HG02943 (cell line): Measurements from ENCODE around the gene TAF7.
"Not testable (repeated sequence)": the region's sequence is repeated elsewhere in the genome, so short reads cannot be mapped to it uniquely, and the experiment has no call there.

Experiments used
- ATAC-seq: cut with Tn5 transposase; IDR thresholded peaks from one replicate; pipeline ENCODE4 v1.9.1; 2021; ENCODE audit warnings: mild to moderate bottlenecking, low read depth, moderate library complexity; ENCODE audit not compliant: unreplicated experiment

Gene TAF7

DNA sequence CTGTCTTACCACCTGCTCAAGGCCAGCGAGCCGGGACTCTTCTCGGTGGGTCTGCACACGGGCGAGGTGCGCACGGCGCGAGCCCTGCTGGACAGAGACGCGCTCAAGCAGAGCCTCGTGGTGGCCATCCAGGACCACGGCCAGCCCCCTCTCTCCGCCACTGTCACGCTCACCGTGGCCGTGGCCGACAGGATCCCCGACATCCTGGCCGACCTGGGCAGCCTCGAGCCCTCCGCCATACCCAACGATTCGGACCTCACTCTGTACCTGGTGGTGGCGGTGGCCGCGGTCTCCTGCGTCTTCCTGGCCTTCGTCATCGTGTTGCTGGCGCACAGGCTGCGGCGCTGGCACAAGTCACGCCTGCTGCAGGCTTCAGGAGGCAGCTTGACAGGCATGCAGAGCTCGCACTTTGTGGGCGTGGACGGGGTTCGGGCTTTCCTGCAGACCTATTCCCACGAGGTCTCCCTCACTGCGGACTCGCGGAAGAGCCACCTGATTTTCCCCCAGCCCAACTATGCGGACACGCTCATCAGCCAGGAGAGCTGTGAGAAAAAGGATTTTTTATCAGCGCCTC lies 20.3 kb upstream of the TAF7 start:
- not testable (repeated sequence) for ATAC-seq

DNA sequence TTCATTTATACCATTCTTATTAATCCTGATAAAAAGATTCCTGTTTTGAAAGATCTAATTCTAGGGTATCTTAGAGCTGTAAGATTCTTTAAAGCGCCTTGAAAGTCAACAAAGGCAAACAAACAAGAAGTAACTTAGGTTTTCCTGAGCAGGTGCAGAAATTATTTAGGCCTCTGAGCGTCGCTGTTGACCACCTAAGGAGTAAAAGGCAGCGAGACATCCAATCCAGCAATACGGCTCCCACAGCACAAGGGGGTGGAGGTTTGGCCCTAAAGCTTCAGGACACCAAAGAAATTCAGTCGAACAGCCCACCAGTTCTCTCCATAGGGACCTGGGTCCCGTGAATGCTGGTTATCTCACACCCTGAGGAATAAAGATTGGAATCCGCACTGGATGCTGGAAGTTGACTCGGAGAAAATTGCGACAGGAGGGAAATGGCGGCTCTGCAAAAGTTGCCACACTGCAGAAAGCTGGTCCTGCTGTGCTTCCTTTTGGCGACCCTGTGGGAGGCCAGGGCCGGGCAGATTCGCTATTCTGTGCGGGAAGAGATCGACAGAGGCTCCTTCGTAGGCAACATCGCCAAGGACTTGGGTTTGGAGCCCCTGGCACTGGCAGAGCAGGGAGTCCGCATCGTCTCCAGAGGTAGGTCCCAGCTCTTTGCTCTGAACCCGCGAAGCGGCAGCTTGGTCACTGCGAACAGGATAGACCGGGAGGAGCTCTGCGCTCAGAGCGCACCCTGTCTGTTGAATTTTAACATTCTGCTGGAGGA lies 18.1 kb upstream of the TAF7 start, which contains the start of gene PCDHGA2:
PCDHGA2 (plus strand) TSS at position 223 of the 769 bp plus-strand sequence.
- ATAC-seq = no peak

DNA sequence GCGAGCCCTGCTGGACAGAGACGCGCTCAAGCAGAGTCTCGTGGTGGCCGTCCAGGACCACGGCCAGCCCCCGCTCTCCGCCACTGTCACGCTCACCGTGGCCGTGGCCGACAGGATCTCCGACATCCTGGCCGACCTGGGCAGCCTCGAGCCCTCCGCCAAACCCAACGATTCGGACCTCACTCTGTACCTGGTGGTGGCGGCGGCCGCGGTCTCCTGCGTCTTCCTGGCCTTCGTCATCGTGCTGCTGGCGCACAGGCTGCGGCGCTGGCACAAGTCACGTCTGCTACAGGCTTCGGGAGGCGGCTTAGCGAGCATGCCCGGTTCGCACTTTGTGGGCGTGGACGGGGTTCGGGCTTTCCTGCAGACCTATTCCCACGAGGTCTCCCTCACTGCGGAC lies 12.0 kb upstream of the TAF7 start:
- ATAC-seq = not testable (repeated sequence)

DNA sequence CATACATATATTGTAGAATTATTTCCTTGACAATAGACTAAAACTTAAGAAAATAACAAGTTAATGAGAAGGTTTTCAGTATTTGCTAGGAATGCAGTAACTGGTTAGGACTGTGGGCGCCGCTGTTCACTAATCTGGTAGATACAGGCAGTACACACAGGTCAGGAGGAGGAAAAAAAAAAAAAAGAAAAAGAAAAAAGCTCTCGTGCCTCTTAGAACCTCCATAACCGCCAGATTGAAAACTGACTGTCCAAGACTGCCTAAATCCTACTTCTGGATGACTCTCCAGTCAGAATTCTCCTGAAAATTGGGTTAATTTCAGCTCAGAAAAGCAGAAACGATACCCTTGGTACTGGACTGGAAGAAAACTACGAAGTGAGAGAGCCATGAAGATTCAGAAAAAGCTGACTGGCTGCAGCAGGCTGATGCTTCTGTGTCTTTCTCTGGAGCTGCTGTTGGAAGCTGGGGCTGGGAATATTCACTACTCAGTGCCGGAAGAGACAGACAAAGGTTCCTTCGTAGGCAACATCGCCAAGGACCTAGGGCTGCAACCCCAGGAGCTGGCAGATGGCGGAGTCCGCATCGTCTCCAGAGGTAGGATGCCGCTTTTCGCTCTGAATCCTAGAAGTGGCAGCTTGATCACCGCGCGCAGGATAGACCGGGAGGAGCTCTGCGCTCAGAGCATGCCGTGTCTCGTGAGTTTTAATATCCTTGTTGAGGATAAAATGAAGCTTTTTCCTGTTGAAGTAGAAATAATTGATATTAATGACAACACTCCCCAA lies 9.9 kb upstream of the TAF7 start, which contains the start of gene PCDHGA1:
PCDHGA1 (plus strand) TSS at position 216 of the 782 bp plus-strand sequence.
- ATAC-seq = no peak

DNA sequence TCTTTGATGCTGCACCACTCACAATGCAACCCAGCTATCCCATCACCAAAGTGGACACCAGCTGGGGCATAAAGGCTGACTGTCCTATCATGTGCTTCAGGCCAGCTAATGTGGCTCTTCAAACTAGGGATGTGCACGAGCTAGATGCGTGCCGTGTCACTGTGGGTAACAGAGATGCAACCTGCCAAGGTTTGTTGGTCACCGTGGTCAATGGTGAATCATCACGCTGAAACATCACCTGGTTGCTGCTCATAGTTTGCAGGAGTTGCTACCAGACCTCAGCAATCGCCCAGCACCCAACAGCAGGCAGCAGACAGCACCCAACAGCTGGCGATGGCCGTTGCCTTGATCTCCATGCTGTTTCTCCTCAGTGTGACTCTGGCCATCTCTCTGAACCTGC lies 7.6 kb upstream of the TAF7 start:
- no peak for ATAC-seq

DNA sequence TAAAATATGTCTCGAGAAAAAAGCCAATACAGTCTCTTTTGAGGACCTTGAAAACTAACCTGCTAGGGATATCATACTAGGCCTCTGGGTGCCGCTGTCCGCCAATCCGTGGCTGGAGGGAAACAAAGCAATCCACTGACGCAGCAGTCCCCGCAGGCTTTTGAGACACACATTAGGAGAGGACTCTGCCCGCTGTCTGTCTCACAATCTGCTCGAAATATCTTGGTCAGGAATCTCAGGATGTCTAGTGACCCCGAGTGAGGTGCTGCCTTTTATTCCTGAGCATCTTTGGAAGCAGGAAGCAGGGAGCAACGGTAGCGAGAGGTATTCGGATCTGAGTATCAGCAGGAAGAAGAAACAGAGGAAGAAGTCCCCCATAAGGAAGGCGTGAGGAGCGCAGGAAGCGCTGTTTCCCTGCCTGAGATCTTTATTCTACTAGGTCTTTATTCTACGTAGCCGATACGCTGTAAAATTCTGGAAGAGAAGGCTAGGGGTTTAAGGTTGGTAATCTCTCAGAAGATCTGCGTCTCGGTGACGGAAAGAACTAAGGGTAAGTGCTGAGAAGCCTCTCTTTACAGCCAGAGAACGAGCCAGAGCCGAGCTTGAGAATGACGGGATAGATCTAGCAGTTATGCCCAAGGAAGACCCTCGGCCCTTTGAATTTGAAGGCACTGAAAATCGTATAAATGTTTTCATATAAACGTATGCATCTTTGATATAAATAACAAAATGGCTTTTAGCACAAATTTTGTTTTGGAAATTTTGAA lies 5.7 kb upstream of the TAF7 start:
- ATAC-seq = peak; percentile 80

DNA sequence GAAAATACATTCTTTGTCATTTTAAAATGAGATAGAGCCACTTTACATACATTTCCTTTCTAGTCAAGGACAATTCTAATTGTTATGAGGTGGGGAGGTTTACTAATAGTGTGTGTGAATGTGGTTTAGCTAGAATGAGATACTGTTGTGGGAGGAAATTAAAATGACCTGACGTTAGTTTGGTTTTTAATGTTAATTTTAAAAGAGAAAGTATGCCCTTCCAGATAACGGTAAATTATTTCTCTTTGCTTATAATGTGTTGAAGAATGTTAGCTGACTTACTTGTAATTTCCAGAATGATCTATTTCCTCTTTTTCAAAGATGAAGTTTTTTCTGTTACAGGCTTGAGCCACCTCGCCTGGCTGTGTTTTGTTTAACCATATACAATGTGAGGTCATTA lies 1.7 kb upstream of the TAF7 start:
- no peak for ATAC-seq

DNA sequence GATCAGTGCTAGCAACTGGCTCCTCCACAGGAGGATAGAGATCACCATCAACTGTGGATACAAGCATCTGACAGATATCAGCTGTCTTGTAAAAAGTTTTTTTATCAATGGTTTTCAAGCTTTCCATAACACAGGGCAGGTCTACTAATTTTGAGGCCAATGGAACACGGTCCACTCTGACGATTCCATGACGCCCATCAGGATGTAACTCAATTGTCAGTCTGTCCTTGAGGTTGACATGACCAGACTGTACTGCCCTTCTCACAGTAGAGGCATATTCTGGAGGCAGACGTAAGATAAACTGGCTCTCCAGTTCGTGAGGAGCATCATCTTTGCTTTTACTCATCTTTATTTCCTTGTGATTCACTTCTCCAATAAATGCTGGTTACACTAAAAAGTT lies 885 bp downstream of the TAF7 start:
- no peak for ATAC-seq

DNA sequence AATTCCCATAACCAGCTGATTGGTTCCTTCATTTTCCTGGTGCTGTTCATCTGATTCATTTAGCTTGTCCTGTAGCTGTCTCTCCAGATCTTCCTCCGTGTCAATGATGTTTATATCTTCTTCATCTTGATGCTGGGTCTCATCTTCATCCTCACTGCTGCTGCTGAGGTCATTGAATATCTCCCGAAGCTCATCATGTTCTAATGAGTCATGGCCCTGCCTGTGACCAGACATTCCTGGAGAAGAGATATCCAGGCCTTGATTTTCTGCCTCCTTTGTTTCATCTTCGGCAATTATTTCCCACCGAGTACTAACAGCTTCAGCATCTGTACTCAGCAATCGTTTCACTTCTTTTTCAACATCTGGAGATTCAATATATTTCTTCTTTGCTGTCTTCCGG lies 1.4 kb downstream of the TAF7 start:
- no peak for ATAC-seq

DNA sequence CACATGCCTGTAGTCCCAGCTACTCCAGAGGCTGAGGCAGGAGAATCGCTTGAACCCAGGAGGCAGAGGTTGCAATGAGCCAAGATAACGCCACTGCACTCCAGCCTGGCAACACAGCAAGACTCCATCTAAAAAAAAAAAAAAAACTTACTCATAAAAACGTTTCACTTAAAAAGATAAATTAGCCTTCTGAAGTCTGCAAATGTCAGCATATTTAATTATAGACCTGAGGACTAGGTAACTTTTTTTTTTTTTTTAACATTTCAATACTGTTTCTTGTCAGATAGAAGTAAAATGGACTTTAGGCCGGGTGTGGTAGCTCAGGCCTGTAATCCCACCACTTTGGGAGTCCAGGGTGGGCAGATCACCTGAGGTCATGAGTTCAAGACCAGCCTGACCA lies 3.6 kb downstream of the TAF7 start:
- not testable (repeated sequence) for ATAC-seq

DNA sequence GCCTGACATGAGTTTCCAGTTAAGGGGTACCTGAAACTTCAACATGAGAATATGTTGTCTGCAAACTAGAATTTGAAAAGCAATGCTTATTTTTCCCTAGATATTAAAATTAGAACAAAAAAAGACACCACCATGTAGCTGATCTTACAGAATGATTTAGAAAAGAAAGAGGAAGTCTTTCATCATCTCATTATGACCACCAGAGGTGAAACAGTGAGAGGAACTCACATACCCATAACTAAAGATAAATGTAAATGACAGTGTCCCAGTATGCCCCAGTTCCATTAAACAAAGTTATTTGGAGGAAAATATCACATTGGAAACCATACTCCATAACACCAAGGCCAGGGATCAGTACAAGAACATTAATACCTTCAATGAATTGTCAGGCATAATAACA lies 6.9 kb downstream of the TAF7 start:
- ATAC-seq = no peak

DNA sequence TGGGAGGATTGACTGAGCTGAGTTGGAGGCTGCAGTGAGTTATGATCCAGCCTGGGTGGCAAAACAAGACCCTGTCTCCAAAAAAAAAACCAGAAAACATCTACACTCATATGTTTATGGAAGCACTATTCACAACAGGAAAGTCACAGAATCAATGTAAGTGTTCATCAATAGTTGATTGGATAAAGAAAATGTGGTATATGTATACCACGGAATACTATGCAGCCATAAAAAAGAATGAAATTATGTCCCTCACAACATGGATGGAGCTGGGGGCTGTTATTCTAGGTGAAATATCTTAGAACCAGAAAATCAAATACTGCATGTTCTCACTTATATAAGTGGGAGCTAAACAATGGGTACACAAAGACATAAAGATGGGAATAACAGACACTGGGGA lies 14.0 kb downstream of the TAF7 start:
- no peak for ATAC-seq

DNA sequence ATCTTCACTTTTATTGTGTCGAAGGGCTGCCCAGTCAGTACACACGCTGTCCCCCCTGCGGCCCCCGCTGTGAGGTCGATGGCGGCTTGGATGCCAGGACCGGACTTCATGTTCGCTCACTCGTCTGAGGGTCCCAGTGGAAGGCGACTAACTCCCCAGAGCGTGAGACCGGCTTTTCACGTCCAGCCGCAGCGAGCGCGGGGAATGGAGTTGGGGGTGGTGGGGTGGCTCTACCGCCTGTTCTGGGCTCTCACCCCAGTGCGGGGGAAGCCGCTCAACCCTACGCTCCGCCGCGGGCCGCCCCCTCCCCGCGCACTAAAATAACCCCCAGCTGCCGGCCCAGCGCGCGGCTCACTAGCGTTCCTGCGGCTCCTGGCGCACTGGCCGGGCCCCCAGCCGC lies 16.8 kb downstream of the TAF7 start, which contains the start of gene SLC25A2:
SLC25A2 (minus strand) TSS at position 294 of the 400 bp plus-strand sequence; CDS start at position 110, 184 bp downstream.
- ATAC-seq = no peak

DNA sequence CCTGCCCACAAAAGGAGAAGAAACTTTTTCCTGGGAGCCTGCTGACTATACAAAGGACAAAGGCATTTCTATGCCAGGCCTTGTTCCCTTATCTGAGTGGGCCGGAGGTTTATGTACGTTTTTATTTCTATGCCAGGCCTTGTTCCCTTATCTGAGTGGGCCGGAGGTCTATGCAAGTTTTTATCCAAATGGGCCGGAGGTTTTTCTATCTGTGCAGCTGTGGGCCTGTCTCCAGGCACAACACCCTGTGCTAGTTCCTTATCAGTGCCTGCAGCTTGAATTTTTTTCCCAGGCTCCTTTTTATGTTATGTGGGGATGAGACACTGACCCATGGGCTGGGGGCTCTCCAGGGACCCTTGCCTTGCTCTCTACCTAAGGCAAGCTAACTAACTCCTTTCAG lies 22.2 kb downstream of the TAF7 start:
- ATAC-seq = no peak

DNA sequence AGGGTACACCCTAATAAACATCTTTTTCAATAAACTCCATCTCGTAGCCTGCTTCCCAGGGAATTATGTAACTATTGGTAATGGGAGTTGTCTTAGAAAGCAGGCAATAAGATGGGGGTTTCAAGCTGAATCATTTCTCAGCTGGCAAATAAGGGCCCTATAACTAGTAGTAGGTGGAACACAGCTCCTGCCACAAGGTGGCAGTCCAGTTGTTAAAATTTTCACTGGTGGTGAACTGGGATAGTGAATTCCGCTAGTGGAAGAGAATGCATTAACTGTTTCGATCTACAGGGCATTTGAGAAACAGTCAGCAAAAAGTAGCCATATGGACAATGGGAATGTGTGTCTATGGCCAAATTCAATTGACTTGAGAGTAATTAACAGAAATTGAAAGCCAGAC lies 47.7 kb downstream of the TAF7 start:
- no peak for ATAC-seq

DNA sequence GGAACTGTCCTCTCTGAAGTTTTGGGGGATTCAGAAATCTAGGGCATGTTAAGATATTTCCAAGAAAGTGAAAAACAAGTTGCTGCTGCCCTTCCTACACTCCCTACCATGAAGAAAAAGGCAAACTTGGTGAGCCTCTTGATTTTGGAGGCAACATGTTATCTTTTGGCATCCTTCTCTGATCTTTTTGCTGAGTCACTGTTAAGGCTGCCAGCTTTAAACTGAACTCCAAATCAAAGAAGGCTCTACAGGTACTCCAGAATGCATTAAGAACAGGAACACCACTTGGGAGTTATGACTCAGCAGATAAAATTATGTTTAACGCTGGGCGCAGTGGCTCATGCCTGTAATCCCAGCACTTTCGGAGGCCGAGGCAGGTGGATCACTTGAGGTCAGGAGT lies 51.4 kb downstream of the TAF7 start:
- no peak for ATAC-seq
